NCI-H526 treated with DMSO at 0.1 percent for 48 hours (cell line): ENCODE data around the gene BRAT1.
A peak's percentile ranks its signal among the peaks of the same experiment; 100 is the strongest.
"Not testable (repeated sequence)": the region's sequence is repeated elsewhere in the genome, so short reads cannot be mapped to it uniquely, and the experiment has no call there.

ENCODE experiments used
- DNase-seq: peaks from one replicate; lab custom pipeline; 2025; lab: John Stamatoyannopoulos, UW

The BRAT1 gene

GRCh38 chr7:2555121-2556052 is at the start of gene BRAT1:
Gene BRAT1, minus strand, starts transcription at chr7:2555524. Its CDS starts 1,093 bp downstream, at chr7:2554431.
- peak; percentile 89 for DNase-seq

DNA sequence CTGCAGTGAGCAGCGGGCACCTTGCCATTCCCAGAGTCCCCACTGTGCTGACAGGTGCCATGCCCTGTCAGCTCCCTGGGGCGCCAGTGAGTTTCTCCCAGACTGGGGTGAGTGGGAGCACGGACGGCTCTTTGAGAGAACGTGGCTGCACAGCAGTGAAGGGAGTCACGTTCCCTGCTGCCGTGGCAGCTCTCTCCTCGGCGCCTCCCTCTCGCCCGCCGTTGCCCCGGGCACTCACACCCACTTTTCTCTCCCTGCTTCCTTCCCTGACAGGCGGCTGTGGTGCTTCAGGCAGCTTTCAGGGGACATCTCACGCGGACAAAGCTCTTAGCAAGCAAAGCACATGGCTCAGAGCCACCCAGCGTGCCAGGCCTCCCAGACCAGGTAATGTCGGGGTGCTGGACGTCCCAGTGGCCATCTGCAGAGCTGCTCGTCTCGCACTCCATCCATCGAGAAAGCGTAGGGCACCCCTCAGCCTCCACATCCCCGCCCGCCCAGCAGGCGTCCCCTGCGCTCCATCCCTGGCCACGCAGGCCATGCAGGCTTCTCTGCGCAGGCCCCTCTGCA is 49.4 kb upstream of the BRAT1 start:
- DNase-seq, result no peak

DNA sequence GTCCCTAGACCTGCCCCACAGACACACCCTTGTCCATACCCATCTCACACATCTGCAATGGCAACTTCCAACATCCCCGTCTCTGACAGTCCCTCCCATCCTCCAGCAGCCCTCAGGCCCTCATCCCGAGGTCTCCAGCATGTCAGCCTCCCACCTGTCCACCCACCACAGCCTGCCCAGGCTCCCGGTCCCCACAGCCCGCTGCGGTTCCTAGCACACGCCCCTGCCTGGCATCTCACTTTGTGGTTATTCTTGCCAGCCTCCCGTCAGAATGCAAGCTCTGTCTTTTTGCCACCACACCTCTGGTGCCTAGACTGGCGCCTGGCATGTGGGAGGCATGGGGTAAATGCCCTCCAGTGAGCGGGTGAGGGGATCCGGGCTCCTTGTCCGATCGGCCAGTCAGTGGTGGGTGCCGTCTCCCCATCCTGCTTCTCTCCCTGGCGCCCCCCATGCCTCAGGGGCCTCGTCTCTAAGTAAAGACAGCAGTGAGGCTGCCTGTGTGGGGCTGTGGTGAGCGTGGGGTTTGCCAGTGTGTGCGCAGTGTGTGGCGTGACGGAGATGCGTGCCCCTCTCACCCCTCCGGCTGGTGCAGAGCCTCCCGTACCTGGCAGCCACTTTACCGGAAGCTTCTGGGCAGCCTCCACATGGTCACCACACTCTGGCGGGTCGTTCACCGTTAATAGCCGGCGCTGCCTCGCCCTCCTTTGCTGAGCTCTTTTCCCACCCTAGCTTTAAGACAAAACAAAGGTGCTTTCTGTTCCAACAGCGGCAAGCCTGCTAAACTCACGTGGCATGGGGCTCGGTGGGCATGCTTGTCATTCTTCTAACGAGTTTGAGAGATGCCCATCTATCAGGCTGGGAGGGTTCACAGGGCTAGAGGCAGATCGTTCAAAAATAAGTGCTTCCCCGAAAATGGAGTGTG is 48.0 kb upstream of the BRAT1 start:
- DNase-seq, result no peak

DNA sequence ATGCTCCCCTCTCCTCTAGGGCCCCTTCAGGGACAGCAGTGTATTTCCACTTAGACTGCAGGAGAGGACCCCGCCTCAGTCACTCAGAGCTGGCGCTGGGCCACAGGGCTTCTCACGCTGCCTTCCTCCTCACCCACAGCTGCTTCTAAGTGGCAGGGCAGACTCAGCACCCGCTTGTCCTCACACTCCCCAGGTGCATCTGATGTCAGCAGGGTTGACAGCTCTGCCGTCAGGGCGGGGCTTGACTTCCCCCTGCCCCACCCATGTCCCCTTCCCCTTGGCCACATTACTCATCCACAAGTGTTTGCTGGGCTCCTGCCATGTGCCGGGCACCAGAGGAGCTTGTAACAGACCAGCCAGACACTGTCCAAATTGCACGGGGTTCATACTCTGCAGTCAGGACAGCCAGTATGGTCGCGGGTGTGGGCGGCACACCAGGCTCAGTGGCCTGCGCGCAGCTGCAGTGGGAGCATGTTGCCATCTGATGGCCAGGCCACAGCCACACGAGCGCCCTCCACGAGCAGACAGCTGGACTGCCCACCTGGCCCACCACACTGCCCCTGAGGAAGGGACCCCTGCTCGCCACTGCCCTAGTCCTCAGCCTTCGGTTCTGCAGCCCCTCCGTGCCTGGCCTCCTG is 47.2 kb upstream of the BRAT1 start:
- no peak for DNase-seq

GRCh38 chr7:2601907-2602306 is 46.6 kb upstream of the BRAT1 start:
- DNase-seq, result no peak

DNA sequence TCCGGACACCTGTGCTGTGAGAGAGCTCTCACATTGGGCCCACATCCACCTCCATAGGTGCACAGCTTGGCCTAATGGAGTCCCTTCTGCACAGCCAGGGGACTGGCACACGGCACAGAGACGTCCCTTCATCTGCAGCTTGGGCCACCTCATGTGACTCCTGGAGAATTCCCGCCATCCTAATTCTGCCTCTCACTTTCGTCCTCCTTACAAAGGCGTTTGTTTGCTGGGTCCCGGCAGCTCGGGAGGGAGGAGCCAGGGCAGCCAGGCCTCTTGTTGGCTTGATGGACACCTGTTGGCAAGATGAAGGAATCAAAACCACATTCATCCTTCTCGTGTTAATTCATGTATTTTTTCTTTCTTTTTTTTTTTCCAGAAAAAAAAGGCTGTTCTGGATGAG is 45.7 kb upstream of the BRAT1 start:
- no peak for DNase-seq

GRCh38 chr7:2598154-2598823 is 43.0 kb upstream of the BRAT1 start:
- no peak for DNase-seq

- no peak for DNase-seq
Measured at GRCh38 chr7:2597273-2597640, 41.9 kb upstream of the BRAT1 start.

DNA sequence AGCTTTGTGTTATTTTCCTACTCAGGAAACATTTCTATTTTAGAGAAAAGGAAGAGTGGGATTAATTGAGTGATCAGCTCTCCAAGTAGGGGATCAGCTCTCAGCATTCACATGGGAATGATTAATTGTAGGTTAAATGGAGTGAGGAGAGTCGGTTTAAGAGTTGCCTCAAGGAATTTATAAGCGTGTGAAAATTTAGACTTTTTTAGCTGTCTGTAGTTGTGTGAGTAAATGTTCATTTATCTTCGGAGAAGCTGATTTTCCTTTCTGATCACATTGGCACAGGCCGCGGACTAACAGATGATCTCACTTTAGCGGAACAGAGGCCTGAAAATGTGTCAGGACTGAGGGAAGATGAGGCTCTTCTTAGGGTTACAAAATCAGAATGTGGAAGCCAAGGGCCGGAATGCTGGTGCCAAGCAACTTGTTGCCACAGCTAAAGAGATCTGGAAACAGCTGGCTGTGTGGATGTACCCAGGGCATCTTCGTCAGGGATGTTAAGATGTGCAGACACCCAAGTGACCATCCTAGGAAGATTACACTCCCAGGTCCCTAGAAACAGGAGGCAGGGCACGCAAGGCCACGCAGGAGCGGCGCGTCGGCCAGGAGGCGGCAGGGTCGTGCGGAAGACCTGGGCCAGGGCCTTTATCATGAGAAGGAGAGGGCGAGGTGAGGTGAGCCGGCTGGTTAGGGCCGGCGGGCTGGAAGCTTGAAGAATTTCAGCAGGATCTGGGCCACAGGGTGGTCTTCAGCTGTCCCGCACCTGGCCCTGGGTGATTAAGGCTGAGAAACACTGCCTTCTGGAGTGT is 41.3 kb upstream of the BRAT1 start:
- no peak for DNase-seq

GRCh38 chr7:2595258-2595860 is 40.0 kb upstream of the BRAT1 start:
- DNase-seq, result no peak

DNA sequence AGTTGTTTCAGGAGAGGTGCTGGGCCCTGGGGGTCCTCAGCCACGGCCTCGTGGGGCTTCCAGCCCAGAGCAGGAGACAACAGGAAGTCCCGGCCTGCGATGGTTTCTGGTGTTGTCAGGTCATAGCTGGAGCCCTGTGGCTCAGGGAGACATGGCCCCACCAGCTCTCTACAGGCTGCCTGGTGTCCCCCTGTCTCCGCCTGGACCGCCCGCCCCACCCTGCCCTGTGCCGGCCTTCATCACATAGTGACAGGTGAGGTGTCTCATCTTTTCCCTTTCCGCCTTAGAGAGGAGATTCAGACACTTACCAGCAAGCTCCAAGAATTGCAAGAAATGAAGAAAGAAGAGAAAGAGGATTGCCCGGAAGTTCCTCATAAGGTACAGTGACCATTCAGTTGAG is 39.3 kb upstream of the BRAT1 start:
- DNase-seq, result no peak

- no peak for DNase-seq
Measured at GRCh38 chr7:2593036-2593727, 37.9 kb upstream of the BRAT1 start.

GRCh38 chr7:2592375-2592865 is 37.1 kb upstream of the BRAT1 start:
- DNase-seq, result no peak

GRCh38 chr7:2589941-2590340 is 34.6 kb upstream of the BRAT1 start:
- DNase-seq, result not testable (repeated sequence)

DNA sequence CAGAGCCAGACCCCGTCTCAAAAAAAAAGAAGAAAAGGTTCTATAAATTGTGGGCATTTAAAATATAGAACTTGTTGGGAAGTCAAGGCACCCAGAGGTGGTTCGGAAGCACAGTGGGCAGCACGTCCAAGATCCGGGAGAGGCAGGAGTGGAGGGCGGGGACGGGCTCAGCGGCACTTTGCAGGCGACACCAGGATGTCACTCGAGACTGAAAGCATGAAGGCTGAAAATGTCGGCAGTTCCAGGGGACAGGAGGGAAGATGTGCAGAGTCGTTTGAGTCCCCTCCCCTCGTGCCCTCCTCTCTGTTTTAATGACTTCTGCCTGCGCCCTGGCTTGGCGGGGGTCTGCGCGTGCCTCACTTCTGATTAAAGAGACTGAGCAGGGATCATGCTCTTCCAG is 34.0 kb upstream of the BRAT1 start:
- DNase-seq, result no peak

GRCh38 chr7:2587778-2588177 is 32.5 kb upstream of the BRAT1 start:
- no peak for DNase-seq

GRCh38 chr7:2587134-2587533 is 31.8 kb upstream of the BRAT1 start:
- DNase-seq, result no peak

DNA sequence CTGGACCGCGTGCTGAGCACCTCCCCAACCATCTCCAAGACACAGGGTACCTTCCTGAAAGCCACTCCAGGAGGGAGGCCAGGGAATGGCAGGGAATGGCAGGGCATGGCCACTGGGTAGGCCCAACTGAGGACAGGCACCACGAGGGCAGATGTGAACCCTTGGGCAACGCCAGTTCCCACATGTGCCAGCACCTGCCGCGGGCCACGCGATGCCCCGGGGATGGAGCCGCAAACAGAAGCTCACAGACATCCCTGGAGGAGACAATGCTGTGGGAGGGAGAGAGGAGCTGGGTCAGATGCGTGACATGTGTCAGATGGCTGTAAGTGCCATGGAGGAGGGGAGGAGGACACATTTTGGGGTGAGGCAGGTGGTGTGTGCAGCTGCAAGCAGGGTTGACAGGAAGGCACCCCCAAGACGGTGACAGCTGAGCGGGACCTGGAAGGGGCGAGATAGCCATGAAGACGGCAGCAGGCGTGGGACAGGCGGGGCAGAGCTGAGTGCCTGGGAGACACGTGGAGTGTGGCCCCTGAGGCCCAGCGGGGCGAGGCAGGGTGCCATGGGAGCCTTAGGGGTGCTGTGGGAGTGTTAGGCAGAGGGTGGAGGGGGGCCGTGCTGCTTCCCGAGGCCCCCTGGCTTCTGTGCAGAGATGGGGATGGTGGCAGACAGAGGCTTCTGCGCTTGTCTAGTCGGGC is 31.1 kb upstream of the BRAT1 start:
- DNase-seq, result no peak

DNA sequence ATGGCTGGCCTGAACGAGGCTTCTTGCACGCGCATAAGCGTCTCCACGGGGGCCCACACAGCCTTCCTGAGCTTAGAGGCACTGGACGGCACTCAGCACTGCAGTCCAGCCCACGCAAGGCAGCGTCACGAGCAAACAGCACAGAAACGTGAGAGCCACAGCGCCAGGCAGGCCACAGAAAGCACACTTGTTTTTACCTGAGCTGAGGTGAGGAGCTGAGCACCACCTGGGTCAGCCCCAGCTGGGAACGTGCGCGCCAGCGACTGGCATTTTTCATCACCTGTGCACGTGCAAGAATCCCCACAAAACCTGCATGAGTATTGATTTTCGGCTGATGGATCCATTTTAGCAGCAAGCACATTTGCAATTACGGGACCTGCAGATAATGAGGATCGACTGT is 30.1 kb upstream of the BRAT1 start:
- DNase-seq, result no peak
